Measurements from ENCODE around the gene TNFSF4. TPM values are rescaled to one million over a fixed set of nuclear protein-coding genes. Genes with fewer than 3 reads are reported as not detected.

The TNFSF4 gene
- total RNA-seq, 2 donors from 2014 or later = 3.3 to 6.2 TPM

- H3K4me1 Mint-ChIP-seq = peaks cover 10% of the 10 kb centered on the region
- DNase-seq = no peak
- Histone ChIP-seq H3K4me3 (ENCODE audit: low read length) (no peak overlapping the region), H3K9ac (ENCODE audit: extremely low read depth, low read length, poor library complexity, severe bottlenecking) (no peak overlapping the region), H3K27ac (ENCODE audit: low read depth, low read length) (no peak overlapping the region), H3K36me3 (ENCODE audit: control insufficient read depth, insufficient read depth, low read length) (no peaks in the 10 kb centered on the region), H3K4me1 (ENCODE audit: control insufficient read depth, insufficient read depth, low read length) (no peaks in the 10 kb centered on the region), H3K27me3 (ENCODE audit: control insufficient read depth, insufficient read depth, low read length, poor library complexity, severe bottlenecking) (no peaks in the 10 kb centered on the region), H3K9me3 (ENCODE audit: control insufficient read depth, low read length) (peaks cover 11% of the 10 kb centered on the region)
- no peak overlapping the region for H3K4me3 Mint-ChIP-seq
- H3K27me3 Mint-ChIP-seq (ENCODE audit: insufficient read depth) = peaks cover 10% of the 10 kb centered on the region
- H3K36me3 Mint-ChIP-seq (ENCODE audit: low read depth) = no peaks in the 10 kb centered on the region
- TF ChIP-seq CTCF (conservative IDR thresholded peaks at IDR 0.05) = no peak
- H3K27ac Mint-ChIP-seq = no peak overlapping the region
- H3K9me3 Mint-ChIP-seq = no peaks in the 10 kb centered on the region
- WGBS, 2 experiments (ENCODE audit: insufficient coverage in 1 of 2, insufficient read length in 1 of 2) = 60 to 90% methylated on average over 1 of the region's 1 CpG
These were observed 43.0 kb downstream of the TNFSF4 start for GRCh38 chr1:173164178-173164577.

GRCh38 chr1:173163222-173163621, 43.9 kb downstream of the TNFSF4 start:
- Histone ChIP-seq H3K36me3 (ENCODE audit: control insufficient read depth, insufficient read depth, low read length) (no peaks in the 10 kb centered on the region), H3K9me3 (ENCODE audit: control insufficient read depth, low read length) (peaks cover 11% of the 10 kb centered on the region), H3K4me1 (ENCODE audit: control insufficient read depth, insufficient read depth, low read length) (no peaks in the 10 kb centered on the region), H3K4me3 (ENCODE audit: low read length) (no peak overlapping the region), H3K27ac (ENCODE audit: low read depth, low read length) (no peak overlapping the region), H3K27me3 (ENCODE audit: control insufficient read depth, insufficient read depth, low read length, poor library complexity, severe bottlenecking) (no peaks in the 10 kb centered on the region), H3K9ac (ENCODE audit: extremely low read depth, low read length, poor library complexity, severe bottlenecking) (no peak overlapping the region)
- peaks cover 10% of the 10 kb centered on the region for H3K4me1 Mint-ChIP-seq
- TF ChIP-seq CTCF (conservative IDR thresholded peaks at IDR 0.05) = no peak
- H3K36me3 Mint-ChIP-seq (ENCODE audit: low read depth) = no peaks in the 10 kb centered on the region
- no peak overlapping the region for H3K4me3 Mint-ChIP-seq
- 89 to 100% methylated on average over 2 of the region's 2 CpGs for WGBS, 2 experiments (ENCODE audit: insufficient coverage in 1 of 2, insufficient read length in 1 of 2)
- no peaks in the 10 kb centered on the region for H3K9me3 Mint-ChIP-seq
- H3K27ac Mint-ChIP-seq = no peak overlapping the region
- peaks cover 10% of the 10 kb centered on the region for H3K27me3 Mint-ChIP-seq (ENCODE audit: insufficient read depth)
- no peak for DNase-seq

DNA sequence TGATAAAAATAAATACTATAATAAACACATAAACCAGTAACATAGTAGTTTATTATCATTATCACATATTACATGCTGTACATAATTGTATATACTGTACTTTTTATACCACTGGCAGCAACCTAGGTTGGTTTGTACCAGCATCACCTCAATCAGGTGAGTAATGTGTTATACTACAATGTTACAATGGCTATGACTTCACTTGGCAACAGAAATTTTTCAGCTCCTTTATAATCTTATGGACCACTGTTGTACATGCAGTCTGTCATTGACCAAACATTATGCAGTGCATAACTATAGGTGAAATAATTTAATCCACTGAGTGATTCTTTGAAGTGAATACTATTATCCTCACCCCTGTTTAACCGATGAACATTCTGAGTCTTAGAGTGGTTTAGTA, 44.5 kb downstream of the TNFSF4 start:
- Histone ChIP-seq H3K9me3 (ENCODE audit: control insufficient read depth, low read length) (peaks cover 11% of the 10 kb centered on the region), H3K36me3 (ENCODE audit: control insufficient read depth, insufficient read depth, low read length) (no peaks in the 10 kb centered on the region), H3K4me3 (ENCODE audit: low read length) (no peak overlapping the region), H3K27ac (ENCODE audit: low read depth, low read length) (no peak overlapping the region), H3K9ac (ENCODE audit: extremely low read depth, low read length, poor library complexity, severe bottlenecking) (no peak overlapping the region), H3K27me3 (ENCODE audit: control insufficient read depth, insufficient read depth, low read length, poor library complexity, severe bottlenecking) (no peaks in the 10 kb centered on the region), H3K4me1 (ENCODE audit: control insufficient read depth, insufficient read depth, low read length) (no peaks in the 10 kb centered on the region)
- peaks cover 7% of the 10 kb centered on the region for H3K27me3 Mint-ChIP-seq (ENCODE audit: insufficient read depth)
- H3K4me3 Mint-ChIP-seq = no peak overlapping the region
- no peaks in the 10 kb centered on the region for H3K9me3 Mint-ChIP-seq
- WGBS, 2 experiments (ENCODE audit: insufficient coverage in 1 of 2, insufficient read length in 1 of 2) = 88% methylated on average over 1 of the region's 1 CpG; no CpG with 5 or more reads in 1 of the 2 experiments
- no peak for DNase-seq
- peaks cover 10% of the 10 kb centered on the region for H3K4me1 Mint-ChIP-seq
- no peak overlapping the region for H3K27ac Mint-ChIP-seq
- H3K36me3 Mint-ChIP-seq (ENCODE audit: low read depth) = no peaks in the 10 kb centered on the region
- no peak for TF ChIP-seq CTCF (conservative IDR thresholded peaks at IDR 0.05)
